ENCODE data around the gene GCK.

- TF ChIP-seq, protein P1, sequence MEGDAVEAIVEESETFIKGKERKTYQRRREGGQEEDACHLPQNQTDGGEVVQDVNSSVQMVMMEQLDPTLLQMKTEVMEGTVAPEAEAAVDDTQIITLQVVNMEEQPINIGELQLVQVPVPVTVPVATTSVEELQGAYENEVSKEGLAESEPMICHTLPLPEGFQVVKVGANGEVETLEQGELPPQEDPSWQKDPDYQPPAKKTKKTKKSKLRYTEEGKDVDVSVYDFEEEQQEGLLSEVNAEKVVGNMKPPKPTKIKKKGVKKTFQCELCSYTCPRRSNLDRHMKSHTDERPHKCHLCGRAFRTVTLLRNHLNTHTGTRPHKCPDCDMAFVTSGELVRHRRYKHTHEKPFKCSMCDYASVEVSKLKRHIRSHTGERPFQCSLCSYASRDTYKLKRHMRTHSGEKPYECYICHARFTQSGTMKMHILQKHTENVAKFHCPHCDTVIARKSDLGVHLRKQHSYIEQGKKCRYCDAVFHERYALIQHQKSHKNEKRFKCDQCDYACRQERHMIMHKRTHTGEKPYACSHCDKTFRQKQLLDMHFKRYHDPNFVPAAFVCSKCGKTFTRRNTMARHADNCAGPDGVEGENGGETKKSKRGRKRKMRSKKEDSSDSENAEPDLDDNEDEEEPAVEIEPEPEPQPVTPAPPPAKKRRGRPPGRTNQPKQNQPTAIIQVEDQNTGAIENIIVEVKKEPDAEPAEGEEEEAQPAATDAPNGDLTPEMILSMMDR (IDR thresholded peaks at IDR 0.05; ENCODE audit: extremely low read depth in 1 of 2, insufficient read depth in 1 of 2, low read depth in 1 of 2, low read length in 2 of 2) = no peak
- no peak for TF ChIP-seq EZH2 (IDR thresholded peaks at IDR 0.05; ENCODE audit: borderline replicate concordance, low read depth, low read length, severe bottlenecking)
- TF ChIP-seq, protein P2, sequence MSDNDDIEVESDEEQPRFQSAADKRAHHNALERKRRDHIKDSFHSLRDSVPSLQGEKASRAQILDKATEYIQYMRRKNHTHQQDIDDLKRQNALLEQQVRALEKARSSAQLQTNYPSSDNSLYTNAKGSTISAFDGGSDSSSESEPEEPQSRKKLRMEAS (IDR thresholded peaks at IDR 0.05; ENCODE audit: insufficient read depth, insufficient read length) = no peak
Measured at GRCh38 chr7:44100458-44101302, 88.6 kb downstream of the GCK start.
